Ovary (tissue), 9 donors: ENCODE measurements around the gene CAMTA2. TPM values are rescaled to one million over a fixed set of nuclear protein-coding genes. Genes with fewer than 3 reads are reported as not detected.

ENCODE experiments used
- DNase-seq, 5 donors: peaks; one replicate each; pipeline ENCODE4 v3.0.0-alpha.2; 2019 to 2020
- H3K27ac ChIP-seq, 2 donors: fragments of 200-600 bp; one replicate each; pipeline versions ENCODE4 v1.5.1 to v1.8.0; 2019 to 2022
- H3K27me3 ChIP-seq: fragments of 200-600 bp; one replicate; pipeline ENCODE4 v1.8.0; 2022
- H3K36me3 ChIP-seq: fragments of 200-600 bp; sonication (generic); one replicate; pipeline ENCODE4 v1.5.1; 2019
- H3K4me1 ChIP-seq: one replicate; pipeline ENCODE4 v1.8.1; 2013; ENCODE audit warnings: mild to moderate bottlenecking, moderate library complexity; ENCODE audit not compliant: insufficient read depth
- H3K4me3 ChIP-seq: fragments of 200-600 bp; sonication (generic); one replicate; pipeline ENCODE4 v1.5.1; 2017
- H3K9me3 ChIP-seq, 2 donors: fragments of 200-600 bp in 1 of 2; sonication (generic) in 1 of 2; one replicate each; pipeline versions ENCODE4 v1.5.1 to v1.8.1; 2013 to 2019; ENCODE audit warnings: mild to moderate bottlenecking in 1 of 2, moderate library complexity in 1 of 2
- EP300 ChIP-seq: sonication (generic); formaldehyde crosslinking; IDR thresholded peaks from one replicate; pipeline ENCODE4 v1.6.1; 2017; ENCODE audit warnings: antibody characterized with exemption
- POLR2A ChIP-seq: fragments of 450-650 bp; IDR thresholded peaks from one replicate; pipeline ENCODE4 v1.6.1; 2017; ENCODE audit warnings: antibody characterized with exemption, mild to moderate bottlenecking, moderate library complexity
- WGBS, 3 donors: extraction: QIAGEN DNeasy Blood & Tissue Kit in 1 of 3; methylation state at CpG; one replicate each; pipeline versions ENCODE4 v1.1.5 to v1.1.7; 2013 to 2017; 5-methylcytosine and 5-hydroxymethylcytosine counted together
- intact Hi-C, 4 donors: fragments of 100-400 bp; cut with DNase I; formaldehyde crosslinking; loops; one replicate each; pipeline versions ENCODE4 v1.11.0 to v1.15.1; 2022 to 2023
- polyA plus RNA-seq, 2 donors: library from polyadenylated mRNA; stranded (reverse); fragments of 200-250 nt in 1 of 2; fragments of 350-450 nt in 1 of 2; fragmentation: Illumina TruSeq in 1 of 2; extraction: RNeasy Lipid Tissue Mini Kit (QIAGEN cat#74804) in 1 of 2; gene quantifications; one replicate each; pipeline ENCODE4 v1.2.3, GENCODE V29; 2013 to 2014
- total RNA-seq, 7 donors: library from RNA; depleted of rRNA in 2 of 7; stranded (reverse); fragments of >200 nt in 2 of 7; fragmentation: NEBNext Ultra II Directional in 3 of 7; extraction: Animal tissue kit (Norgen Biotek cat#: 25700) in 3 of 7; gene quantifications; one replicate each; pipeline versions ENCODE4 v1.1.0 to v1.2.4, GENCODE V29; 2016 to 2023
- TF ChIP-seq, protein P1 (sequence below), 3 donors: fragments of 450-650 bp in 2 of 3; fragments of 200-600 bp in 1 of 3; IDR thresholded peaks; one replicate each; pipeline versions ENCODE4 v1.5.1 to v1.8.0; 2016 to 2022; ENCODE audit warnings: antibody characterized with exemption in 3 of 3, mild to moderate bottlenecking in 1 of 3
- donor health status: DM: no; HTN: no; CAD: no; lungs with moderate emphysema.
- donor health status: DM: no; HTN: no; CAD: no.
- donor health status: Bipolar disorder and iron deficiency.
- donor health status: DM: yes; HTN: yes; CAD: no.
- donor health status: DM: no; HTN: no; CAD: no.
- donor health status: DM: yes; HTN: yes; CAD: no.

CAMTA2 gene
- total and polyA plus RNA-seq, 9 donors, result 10.2 to 71.2 (median 33.0) TPM

GRCh38 chr17:4972752-4973151, 14.7 kb downstream of the CAMTA2 start:
- Histone ChIP-seq H3K4me3 (no peak overlapping the region), H3K4me1 (peaks cover 6% of the 10 kb centered on the region), H3K9me3 (no peaks in the 10 kb centered on the region), H3K27ac (no peak overlapping the region), H3K36me3 (no peaks in the 10 kb centered on the region), H3K27me3 (no peaks in the 10 kb centered on the region)
- WGBS, 3 donors, result 78 to 80% (median 78%) methylated on average over 12 of the region's 12 CpGs
- intact Hi-C loops, result no loop called here
- no peak for TF ChIP-seq EP300
- TF ChIP-seq POLR2A, result no peak
- TF ChIP-seq, protein P1, sequence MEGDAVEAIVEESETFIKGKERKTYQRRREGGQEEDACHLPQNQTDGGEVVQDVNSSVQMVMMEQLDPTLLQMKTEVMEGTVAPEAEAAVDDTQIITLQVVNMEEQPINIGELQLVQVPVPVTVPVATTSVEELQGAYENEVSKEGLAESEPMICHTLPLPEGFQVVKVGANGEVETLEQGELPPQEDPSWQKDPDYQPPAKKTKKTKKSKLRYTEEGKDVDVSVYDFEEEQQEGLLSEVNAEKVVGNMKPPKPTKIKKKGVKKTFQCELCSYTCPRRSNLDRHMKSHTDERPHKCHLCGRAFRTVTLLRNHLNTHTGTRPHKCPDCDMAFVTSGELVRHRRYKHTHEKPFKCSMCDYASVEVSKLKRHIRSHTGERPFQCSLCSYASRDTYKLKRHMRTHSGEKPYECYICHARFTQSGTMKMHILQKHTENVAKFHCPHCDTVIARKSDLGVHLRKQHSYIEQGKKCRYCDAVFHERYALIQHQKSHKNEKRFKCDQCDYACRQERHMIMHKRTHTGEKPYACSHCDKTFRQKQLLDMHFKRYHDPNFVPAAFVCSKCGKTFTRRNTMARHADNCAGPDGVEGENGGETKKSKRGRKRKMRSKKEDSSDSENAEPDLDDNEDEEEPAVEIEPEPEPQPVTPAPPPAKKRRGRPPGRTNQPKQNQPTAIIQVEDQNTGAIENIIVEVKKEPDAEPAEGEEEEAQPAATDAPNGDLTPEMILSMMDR (IDR thresholded peaks at IDR 0.05), result no peak
- DNase-seq, result no peak

DNA sequence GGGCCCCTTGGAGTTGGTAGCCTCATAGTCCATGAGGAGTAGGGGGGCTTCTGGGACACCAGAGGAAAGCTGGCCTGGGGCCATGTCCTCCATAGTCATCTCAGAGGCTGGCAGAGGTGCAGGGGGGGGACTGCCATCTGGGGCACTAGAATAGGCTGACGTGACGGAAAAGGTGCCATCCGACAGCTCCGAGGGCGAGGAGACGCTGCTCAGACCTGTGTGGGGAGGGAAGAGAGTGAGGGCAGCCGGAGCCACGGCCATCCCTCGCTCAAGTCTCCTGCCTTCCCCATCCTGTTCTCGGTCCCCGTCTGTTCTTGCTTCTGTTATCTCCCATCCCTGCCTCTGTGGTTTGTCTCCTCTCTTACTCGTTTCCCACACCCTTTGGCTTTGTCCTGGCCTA, 15.2 kb downstream of the CAMTA2 start:
- Histone ChIP-seq H3K27ac (no peak overlapping the region), H3K27me3 (no peaks in the 10 kb centered on the region), H3K4me3 (no peak overlapping the region), H3K9me3 (no peaks in the 10 kb centered on the region), H3K36me3 (no peaks in the 10 kb centered on the region), H3K4me1 (peaks cover 6% of the 10 kb centered on the region)
- 86 to 92% (median 88%) methylated on average over 12 of the region's 12 CpGs for WGBS, 3 donors
- intact Hi-C loops, result no loop called here
- TF ChIP-seq POLR2A (no peak), EP300 (no peak)
- TF ChIP-seq, protein P1 (IDR thresholded peaks at IDR 0.05), result no peak
- no peak for DNase-seq

- no peak overlapping the region for H3K27ac ChIP-seq
- DNase-seq, result no peak
- no peaks in the 10 kb centered on the region for H3K36me3 ChIP-seq
Measured at GRCh38 chr17:4971826-4972225, 15.6 kb downstream of the CAMTA2 start.

GRCh38 chr17:4970273-4970672, 17.2 kb downstream of the CAMTA2 start:
- H3K9me3 ChIP-seq, result no peaks in the 10 kb centered on the region
- no peak for DNase-seq
- no peak overlapping the region for H3K4me3 ChIP-seq
- H3K27me3 ChIP-seq, result no peaks in the 10 kb centered on the region
- H3K4me1 ChIP-seq, result peaks cover 8% of the 10 kb centered on the region
- 86 to 94% (median 87%) methylated on average over 8 of the region's 8 CpGs for WGBS, 3 donors
- intact Hi-C loops, result no loop called here
- H3K36me3 ChIP-seq, result no peaks in the 10 kb centered on the region
- no peak overlapping the region for H3K27ac ChIP-seq
- TF ChIP-seq POLR2A, result no peak
- TF ChIP-seq EP300, result no peak
- TF ChIP-seq, protein P1 (IDR thresholded peaks at IDR 0.05), result no peak

More at GRCh38 chr17:4971826-4972225, 15.6 kb downstream of the CAMTA2 start:
- peaks cover 6% of the 10 kb centered on the region for H3K4me1 ChIP-seq
- 81 to 90% (median 86%) methylated on average over 6 of the region's 6 CpGs for WGBS, 3 donors
- no peak overlapping the region for H3K4me3 ChIP-seq
- no peaks in the 10 kb centered on the region for H3K9me3 ChIP-seq
- intact Hi-C loops, result no loop called here
- no peaks in the 10 kb centered on the region for H3K27me3 ChIP-seq
- TF ChIP-seq POLR2A (no peak), EP300 (no peak)
- TF ChIP-seq, protein P1 (IDR thresholded peaks at IDR 0.05), result no peak
